HG02973 (cell line): Measurements from ENCODE around the gene TRIM9.

Experiments
- ATAC-seq: cut with Tn5 transposase; IDR thresholded peaks from one replicate; pipeline ENCODE4 v1.9.1; 2021; ENCODE audit warnings: moderate library complexity; ENCODE audit not compliant: unreplicated experiment

TRIM9 gene

DNA sequence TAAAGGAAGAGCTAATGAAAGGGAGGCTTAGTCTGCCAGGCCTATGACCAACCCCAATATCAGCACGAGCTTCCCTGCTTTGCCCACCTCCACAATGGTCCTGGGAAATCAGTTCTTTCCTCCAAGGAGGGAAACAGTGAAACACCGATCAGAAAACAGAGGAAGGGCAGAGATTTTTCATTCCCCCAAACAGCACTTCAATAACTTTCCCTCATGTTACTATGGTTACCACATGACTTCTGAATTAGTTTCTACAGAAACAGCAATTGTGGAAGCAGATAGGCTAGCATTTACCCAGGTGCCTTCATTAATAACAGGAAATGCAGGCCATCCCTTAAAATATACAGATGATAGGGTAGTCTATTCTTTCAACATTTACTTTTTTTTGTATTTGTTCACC is 35.9 kb downstream of the TRIM9 start:
- no peak for ATAC-seq

DNA sequence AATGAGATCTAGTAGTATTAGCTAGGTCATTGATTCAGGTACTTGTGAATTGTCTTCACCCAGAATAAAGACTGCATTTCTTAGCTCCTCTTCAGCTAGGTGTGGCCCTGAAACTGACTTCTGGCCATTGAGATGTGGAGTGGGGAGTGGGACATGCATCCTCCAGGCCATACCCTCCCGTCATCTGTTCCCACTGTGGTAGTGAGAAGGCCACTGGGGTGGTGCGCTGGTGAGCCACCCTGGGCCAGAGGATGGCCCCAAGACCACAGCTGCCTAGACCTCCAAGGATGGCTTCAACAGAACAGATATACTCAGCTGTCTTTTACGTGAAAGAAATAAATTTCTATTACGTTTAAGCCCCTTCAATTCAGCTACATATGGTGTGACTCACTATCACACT is 36.5 kb downstream of the TRIM9 start:
- ATAC-seq: no peak

DNA sequence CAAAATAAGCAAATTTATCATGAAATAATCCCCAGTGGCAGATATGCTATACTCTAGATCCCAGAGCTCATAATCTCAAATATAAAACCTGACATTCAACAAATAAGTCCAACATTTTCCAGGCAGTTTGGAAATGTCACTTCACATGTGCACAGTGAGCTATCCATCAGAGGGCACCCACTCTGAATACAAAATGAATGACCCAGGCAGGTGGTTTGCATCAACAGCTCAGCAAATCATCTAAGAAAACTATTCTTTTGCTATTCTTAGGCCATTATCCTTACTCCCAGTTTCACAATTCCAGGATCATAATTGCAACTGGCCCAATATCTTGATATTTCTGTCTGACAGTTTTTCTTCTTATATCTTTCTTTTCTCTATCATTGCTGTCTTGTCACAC is 38.5 kb downstream of the TRIM9 start:
- ATAC-seq: no peak

DNA sequence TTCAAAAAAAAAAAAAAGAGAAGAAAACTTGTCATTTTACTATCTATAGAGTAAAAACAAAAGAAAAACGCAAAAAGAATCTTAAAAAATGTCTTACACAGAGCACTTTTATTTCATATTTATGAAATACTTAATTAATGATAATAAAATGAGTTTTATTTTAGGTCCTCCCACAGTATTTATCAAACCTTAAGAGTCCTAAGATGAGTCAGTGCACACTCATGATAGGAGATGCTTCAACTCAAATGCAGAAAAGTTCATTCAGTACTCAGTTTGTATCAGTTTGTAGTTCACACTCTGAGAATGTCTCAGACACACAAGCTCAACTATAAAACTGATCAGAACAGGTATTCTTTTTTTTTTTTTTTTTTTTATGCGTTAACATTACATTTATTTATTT is 41.7 kb downstream of the TRIM9 start:
- ATAC-seq: no peak

DNA sequence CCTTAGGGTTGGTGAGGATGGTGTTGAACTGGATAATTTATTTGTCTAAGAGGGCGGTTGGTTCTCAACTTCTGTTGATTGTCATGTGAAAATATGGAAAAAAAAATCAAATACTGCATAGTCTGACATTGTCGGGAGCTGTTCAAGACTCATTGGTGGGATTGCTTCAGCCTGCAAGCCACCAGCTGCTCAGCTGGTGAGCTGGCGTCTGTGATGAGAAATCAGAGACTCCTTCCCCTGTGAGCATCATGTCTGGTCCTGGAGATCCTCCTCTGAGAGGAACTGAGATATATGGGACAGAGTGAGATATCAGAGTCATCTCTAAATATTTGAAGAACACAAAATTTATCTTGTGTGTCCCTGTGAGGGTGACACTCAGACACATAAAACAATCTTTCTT is 49.9 kb downstream of the TRIM9 start:
- ATAC-seq: no peak

DNA sequence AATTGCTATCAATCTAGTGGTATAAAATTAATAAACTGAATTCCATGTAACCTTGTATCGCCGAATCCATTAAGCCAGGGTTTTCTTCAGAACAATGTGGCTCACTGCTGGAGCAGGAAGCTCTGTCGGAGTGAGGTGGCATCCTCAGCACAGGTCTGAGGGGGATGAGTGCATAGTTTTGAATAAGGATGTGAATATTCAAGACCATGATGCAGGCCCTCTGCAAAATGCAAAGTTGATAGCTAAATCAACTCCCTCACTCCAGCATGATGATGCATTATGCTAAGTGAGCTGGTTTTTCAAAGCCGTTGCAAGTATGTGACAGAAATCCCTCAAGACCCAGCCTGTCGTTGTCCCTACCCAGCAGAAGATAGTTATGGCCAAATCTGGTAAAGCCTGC is 53.0 kb downstream of the TRIM9 start:
- no peak for ATAC-seq

DNA sequence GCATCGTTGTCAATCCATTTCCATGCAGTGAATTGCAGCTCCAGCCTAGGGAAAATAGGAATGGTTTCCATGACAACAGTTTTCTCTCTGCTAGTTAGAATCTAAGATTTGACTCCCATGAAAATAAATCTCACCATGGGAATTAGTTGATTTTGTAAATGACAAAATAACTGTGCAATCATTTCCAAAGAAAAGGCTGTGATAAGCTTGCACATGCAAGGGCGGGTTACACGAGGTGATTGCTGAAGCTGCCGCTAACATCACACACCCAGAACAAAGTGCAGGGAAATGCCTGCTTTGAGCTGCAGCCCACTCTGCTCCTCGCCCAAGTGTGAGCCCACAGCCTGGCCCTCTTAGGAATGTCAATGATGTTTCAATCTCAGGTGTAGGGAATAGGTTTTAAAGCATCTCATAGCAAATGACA is 53.8 kb downstream of the TRIM9 start:
- no peak for ATAC-seq

DNA sequence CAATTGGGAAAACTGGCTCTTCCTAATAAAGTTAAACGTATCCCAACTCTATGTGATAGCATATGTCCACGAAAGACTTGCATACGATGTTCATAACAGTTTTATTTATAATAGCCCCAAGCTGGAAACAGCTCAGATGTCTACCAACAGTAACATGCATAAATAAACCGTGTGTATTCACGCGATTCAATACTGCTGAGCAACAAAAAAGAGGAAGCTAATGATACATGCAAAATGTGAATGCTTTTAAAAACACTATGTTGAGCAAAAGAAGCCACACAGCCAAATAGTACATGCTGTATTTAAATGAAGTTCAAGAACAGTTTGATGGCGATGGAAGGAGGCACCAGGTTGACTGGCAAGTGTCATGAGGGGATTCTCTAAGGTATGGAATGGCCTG is 55.7 kb downstream of the TRIM9 start:
- ATAC-seq: no peak

DNA sequence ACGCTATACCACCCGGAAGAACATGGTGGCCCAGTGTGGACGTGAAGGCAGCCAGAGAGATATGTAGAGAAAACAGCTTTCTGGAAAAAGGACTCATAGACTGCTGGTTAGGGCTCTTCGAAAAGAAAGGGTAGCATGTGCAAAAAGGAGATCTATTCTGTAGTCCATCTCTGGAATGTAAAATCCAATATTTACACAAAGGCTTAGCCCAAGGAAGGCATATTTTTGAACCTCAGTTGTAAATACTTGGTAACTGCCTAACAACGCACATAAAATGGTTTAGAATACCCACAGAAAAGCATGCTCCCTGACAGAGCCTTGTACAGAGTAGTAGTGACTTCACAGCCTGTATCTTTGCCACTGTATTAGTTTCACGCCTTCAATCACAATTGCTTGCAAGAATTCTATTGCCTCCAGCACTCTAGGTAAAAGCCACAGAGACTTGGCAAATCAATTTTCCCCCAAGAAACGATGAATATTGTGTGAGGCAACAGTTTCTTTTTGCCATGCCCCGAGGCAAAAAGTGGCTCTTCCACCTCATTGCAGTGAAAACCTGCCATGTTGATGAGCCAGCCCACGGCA is 59.2 kb downstream of the TRIM9 start:
- no peak for ATAC-seq

DNA sequence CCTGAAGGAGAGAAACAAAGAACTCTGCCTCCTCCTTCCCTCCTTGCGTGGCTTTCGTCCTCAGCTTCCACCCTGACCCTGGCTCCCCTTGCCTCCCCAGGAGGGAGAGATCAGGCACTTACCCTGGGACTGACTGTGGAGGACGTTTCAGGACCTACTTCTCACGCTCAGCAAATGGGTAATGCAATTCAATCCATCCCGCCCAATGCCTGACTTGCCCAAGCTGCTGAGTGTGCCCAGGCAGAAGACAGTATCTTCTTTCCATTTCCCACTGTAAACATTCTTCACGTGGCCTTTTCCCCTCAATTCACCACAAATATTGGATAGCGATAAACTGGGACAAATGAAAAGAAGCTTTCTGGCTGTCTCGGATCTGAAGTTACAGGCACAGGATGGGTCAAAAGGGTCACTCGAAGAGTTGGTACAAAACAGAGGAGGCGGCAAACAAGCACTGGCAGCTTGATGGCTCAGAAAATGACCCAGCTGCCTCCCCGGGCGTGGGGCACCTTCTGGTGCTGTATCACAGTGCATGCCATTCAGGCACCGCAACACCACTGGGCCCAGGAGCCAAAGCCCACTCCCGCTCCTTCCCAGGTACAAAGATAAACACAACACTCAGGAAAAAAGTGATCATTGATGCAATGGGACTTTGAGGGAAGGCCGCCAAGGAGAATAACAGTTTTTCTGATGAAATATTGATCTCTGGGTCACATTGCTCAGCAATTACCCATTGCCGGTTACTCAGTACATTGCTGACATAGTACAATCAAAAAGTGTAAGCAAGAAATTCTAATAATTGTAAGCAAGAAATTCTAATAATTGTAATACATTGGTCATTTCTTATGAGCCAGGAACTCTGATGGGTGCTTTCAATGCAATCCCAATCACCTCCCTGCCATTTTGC is 65.8 kb downstream of the TRIM9 start:
- ATAC-seq: no peak

DNA sequence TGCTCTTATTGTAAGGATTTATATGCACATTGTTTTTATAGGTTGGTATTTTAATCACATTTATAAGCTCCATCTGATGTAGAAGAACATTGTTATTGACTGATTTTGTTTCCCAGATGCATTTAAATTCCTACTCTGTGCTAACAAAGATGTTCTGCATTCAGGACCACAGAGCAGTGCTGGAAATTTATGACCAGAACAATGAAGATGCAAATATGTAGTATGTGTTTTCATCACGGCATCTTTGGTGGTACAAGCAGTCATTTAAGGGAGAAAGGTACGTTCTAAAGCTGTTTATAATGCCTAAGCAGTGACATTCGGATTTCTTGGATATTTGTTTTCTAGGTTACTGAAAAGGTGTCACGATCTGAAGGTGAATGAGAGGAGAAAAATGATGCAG is 66.5 kb downstream of the TRIM9 start:
- no peak for ATAC-seq

DNA sequence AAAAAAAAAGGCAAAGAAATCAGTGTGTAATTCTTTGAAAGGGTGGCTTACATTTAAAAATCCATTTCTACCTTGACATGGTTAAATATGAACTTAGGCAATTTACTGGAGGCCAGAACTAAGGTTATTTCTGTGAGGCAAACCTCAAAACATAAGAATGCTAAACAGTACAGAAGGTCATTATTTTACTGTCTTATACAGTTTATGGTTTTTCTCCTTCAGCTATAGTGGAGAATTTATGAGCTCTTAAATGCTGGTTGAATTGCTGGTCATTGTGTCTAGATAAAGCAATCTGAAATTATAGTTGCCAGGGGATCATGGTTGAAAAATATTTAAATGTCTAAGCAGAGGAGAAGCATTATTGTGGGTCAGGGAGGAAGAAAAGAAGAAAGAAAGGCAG is 70.5 kb downstream of the TRIM9 start:
- ATAC-seq: no peak

DNA sequence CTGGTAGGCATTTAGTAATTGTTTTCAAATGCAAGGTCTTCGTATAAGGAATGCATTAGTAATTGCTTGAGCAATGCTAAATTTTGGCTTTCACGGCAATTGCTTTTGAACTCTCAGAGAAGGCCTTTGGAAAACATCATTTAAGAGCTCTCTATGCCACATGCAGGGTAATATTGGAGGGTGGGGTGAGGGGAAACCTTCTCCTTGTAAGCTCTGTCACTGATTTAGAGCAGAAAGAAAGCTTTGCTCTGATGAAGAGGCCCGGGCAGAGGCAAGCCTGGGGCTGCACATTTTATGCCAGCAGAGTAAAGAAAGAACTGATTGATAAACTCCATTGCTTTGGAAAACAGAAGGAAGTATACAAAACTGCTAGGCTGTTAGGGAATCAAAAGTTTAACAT is 70.9 kb downstream of the TRIM9 start:
- ATAC-seq: no peak

DNA sequence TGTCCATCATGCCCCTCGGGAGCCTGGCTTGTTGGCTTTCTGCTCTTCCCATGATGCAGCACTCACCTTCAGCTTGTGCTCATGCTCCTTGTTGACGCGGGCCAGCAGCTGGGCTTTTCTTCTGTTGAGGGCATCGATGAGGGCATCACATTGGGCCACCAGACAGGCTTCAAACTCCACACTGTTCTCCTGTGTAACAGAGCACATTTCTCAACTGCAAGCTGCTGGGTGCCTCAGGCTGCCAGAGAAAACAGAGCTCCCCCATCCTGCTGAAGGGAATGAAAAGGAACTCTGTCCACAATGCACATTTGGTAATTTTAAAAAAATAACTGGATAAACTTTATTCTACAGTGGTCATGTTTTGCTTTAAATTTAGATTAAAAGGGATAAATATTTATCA is 72.1 kb downstream of the TRIM9 start:
- no peak for ATAC-seq

DNA sequence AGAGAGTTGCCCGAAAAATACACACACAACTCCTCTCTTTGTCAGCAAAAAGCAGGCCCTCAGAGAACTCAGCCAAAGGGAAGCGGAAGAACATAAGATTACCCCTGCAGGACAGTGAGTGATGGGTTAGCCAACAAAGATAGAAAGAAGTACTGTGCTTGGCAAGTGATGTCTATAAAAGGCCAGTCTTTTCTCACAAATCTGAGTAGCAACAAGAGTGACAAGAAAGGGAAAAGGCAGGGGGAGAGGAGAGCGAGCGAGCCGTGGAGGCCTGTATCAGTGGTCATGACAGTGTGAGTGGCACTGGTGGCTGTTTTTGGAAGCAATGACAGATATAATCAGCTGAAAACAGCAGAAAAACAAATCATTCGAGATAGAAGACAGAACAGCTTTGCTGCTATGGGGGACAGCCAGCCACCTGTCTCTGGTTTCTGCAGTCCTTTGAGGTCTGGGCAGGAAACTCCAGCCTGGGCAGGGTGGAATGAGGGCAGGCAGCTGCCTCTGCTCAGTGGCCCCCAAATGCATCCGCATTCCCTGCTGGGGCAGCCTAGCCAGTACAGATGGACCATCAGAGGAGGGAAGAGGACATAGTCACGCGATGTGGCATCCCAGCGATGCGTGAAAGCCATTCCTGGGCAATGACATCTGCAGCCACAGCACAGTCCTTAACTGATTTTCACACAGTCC is 74.7 kb downstream of the TRIM9 start:
- ATAC-seq: no peak

DNA sequence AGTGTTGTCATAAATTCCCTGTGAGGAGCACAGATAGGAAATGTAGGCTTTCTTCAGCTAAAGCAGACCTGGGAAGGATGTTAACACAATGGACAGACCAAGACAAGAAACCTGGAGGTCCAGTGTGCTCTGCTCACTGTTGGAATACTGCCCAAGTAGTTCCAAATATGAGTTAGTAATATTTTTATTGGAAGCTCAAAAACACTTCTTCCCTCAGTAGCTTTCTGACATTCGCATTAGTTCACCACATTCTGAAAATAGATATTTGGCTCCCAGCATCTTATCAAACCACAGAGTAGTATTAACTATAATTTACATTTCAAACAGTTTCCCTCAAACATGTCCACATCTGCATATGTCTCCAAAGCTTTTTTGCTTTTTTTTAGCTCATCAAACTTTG is 75.8 kb downstream of the TRIM9 start:
- ATAC-seq: no peak

DNA sequence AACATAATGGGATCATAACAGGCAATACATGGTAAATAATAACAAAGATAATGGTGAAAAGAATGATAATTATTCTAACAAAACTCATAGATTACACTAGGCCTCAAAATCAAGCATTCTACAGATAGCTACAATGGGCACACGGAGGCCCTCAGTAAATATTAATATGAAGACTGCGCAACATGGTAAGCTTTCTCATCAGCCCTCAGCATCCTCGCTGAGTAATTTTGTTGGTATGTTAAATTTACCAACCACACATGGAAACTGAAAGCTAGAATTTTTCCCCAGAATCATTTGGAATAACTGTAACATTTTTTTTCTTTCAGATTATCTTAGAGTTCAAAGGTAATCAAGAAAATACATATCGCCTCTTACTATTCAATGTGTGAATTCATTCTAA is 76.4 kb downstream of the TRIM9 start:
- no peak for ATAC-seq

DNA sequence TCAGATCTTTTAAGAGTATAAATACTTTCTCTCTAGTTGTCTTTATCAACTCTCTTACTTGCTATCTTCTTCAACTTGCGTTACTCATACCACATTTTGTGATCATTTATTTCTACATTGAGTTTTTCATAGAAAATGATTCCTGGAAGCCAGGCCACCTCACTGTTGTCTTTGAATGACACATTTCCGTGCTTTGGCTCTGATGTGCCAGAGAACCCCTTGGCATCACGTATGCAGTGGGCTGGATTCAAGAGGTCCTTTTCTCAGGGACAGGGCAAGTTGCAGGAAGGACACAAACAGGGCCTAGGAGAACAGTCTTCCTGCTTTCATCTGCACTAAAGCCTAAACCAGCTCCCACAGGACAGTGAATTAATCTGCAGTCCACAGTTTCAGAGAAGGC is 80.3 kb downstream of the TRIM9 start:
- ATAC-seq: no peak

DNA sequence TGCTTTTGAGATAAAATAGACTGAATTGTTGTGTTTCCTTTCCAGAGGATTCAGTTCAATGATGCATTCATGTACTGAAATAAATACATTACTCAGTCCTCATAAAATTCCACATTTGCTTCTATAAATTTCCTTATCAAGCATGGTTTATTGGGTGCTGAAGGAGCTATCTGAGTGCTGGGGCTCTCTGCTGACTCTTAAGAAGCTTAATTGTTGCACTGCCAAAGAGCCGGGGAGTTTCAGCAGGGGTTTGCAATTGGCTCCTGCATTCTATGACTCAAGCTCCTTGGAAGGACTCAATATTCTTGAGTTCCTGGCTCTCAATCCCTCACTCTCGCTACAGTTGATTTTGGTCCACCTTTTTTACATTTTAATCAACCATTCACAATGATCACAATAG is 80.8 kb downstream of the TRIM9 start:
- no peak for ATAC-seq

DNA sequence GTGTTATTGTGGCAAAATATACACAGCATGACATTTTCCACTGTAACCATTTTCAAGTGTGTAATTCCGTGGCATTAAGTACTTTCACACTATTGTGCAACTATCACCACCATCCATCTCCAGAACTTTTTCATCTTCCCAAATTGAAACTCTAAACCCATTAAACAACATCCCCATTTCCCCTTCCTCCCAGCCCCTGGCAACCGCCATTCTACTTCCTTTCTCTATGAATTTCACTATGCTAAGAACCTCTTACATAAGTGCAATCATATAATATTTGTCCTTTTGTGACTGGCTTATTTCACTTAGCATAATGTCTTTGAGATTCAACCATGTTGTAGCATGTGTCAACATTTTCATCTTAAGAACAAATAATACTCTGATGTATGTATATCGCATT is 82.8 kb downstream of the TRIM9 start:
- no peak for ATAC-seq

DNA sequence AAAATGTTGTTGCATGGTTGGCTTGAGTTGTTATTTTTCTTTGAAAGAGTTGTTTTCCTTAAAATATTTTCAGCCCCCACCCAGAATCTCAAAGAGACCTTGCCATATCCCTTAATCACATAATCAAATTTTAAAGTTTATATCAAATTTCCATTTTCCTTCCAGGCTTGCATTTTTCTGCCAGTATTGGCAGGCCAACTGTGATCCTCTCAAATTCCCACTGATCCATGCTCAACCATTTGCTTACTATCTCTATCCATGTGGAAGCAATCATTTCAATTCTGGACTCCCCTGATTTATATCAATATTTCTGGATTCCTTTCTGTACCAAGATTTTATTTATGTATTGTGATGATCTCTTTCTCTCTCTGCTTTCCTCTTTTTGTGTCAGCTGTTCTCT is 86.5 kb downstream of the TRIM9 start:
- ATAC-seq: no peak

DNA sequence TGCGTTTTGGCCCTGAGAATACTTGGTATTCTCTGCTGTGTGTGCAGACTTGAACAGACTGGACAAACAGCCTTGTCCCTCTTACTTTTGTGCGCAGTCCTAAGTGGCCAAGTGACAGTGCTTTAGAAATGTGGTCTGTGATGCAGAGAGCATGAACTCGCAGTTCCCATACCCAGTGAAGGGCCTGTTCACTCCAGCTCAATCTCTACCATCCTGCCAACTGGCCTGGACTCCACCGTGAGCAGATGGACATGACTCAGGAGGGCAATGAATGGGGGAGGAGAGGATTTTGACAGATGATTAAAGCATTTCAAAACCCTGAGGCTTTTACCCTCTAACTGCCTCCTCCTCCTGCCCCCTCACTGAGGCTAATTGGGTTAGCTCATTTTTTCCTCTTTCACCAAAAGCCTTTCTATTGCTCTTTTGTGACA is 88.1 kb downstream of the TRIM9 start:
- ATAC-seq: no peak
